HepG2 (cell line): ENCODE data around the gene SPATA25. TPM values are rescaled to one million over a fixed set of nuclear protein-coding genes. Genes with fewer than 3 reads are reported as not detected.
A peak's percentile ranks its signal among the peaks of the same experiment; 100 is the strongest.

Experiments
- AHR ChIP-seq: IDR thresholded peaks from 2 replicates; pipeline ENCODE4 v1.6.1; 2018; ENCODE audit warnings: missing genetic modification reagents, missing compliant biosample characterization
- AKAP8 ChIP-seq: sonication (generic); formaldehyde crosslinking; IDR thresholded peaks from 2 replicates; pipeline ENCODE4 v1.5.1; 2020; ENCODE audit warnings: mild to moderate bottlenecking, missing genetic modification reagents
- NR0B2 ChIP-seq: sonication (generic); formaldehyde crosslinking; IDR thresholded peaks from 2 replicates; pipeline ENCODE4 v1.4.0; 2020; ENCODE audit warnings: mild to moderate bottlenecking, missing genetic modification reagents
- RBM22 ChIP-seq: fragments of 200-400 bp; formaldehyde crosslinking; optimal IDR thresholded peaks from 2 replicates; pipeline ENCODE3; 2017; ENCODE audit warnings: mild to moderate bottlenecking, low read length, moderate library complexity
- SAP130 ChIP-seq: IDR thresholded peaks from 2 replicates; pipeline ENCODE4 v1.6.1; 2016; ENCODE audit warnings: low read depth
- SIN3B ChIP-seq: fragments of 150-350 bp; IDR thresholded peaks from 2 replicates; pipeline ENCODE4 v1.6.1; 2014; ENCODE audit warnings: low read length
- SRY ChIP-seq: sonication (generic); formaldehyde crosslinking; IDR thresholded peaks from 2 replicates; pipeline ENCODE4 v1.8.0; 2022; ENCODE audit warnings: mild to moderate bottlenecking, missing genetic modification reagents
- ZBTB20 ChIP-seq: sonication (generic); formaldehyde crosslinking; IDR thresholded peaks from 2 replicates; pipeline ENCODE4 v1.8.1; 2023; ENCODE audit warnings: missing genetic modification reagents, low read depth, mild to moderate bottlenecking, borderline replicate concordance
- ZBTB4 ChIP-seq: sonication (generic); formaldehyde crosslinking; IDR thresholded peaks from 2 replicates; pipeline ENCODE4 v1.4.0; 2020; ENCODE audit warnings: missing genetic modification reagents, mild to moderate bottlenecking, borderline replicate concordance
- ZNF3 ChIP-seq: IDR thresholded peaks from 2 replicates; pipeline ENCODE4 v1.7.0; 2017; ENCODE audit warnings: inconsistent platforms
- polyA plus RNA-seq, 8 experiments: library from polyadenylated mRNA; depleted of rRNA in 3 of 8; stranded (reverse) in 7 of 8; unstranded in 1 of 8; fragments of >200 nt; fragmentation: Illumina TruSeq in 4 of 8; extraction: Trizol in 4 of 8; gene quantifications; 2 replicates each; pipeline versions ENCODE4 v1.2.1 to v1.2.3, GENCODE V29; 2011 to 2016; ENCODE audit warnings: low read depth in 4 of 8, missing spikeins in 1 of 8, mixed read lengths in 1 of 8; ENCODE audit not compliant: insufficient read depth in 1 of 8
- total RNA-seq, 5 experiments: library from RNA; depleted of rRNA; stranded (reverse); fragments of >200 nt; fragmentation: Illumina TruSeq; extraction: Trizol; gene quantifications; 2 replicates each; pipeline ENCODE4 v1.2.3, GENCODE V29; 2016; ENCODE audit warnings: low read depth in 1 of 5
- TF ChIP-seq, protein P1 (sequence below): sonication (generic); formaldehyde crosslinking; IDR thresholded peaks from 2 replicates; pipeline ENCODE4 v1.5.0; 2020; ENCODE audit warnings: missing genetic modification reagents
- TF ChIP-seq, protein P2 (sequence below): sonication (generic); formaldehyde crosslinking; IDR thresholded peaks from 2 replicates; pipeline ENCODE4 v1.8.0; 2022; ENCODE audit warnings: mild to moderate bottlenecking, missing genetic modification reagents; ENCODE audit not compliant: insufficient replicate concordance
- TF ChIP-seq, protein P3 (sequence below): sonication (generic); formaldehyde crosslinking; IDR thresholded peaks from 2 replicates; pipeline ENCODE4 v1.4.0; 2020; ENCODE audit warnings: mild to moderate bottlenecking, missing genetic modification reagents, borderline replicate concordance
- TF ChIP-seq, protein P4 (sequence below): sonication (generic); formaldehyde crosslinking; IDR thresholded peaks from 2 replicates; pipeline ENCODE4 v1.4.0; 2020; ENCODE audit warnings: missing genetic modification reagents

SPATA25 gene
- total and polyA plus RNA-seq, 2 of the 13 experiments (the other 11 are each of a cell fraction or from before 2014, with no cell fraction given) = 4.8 to 7.6 TPM

DNA sequence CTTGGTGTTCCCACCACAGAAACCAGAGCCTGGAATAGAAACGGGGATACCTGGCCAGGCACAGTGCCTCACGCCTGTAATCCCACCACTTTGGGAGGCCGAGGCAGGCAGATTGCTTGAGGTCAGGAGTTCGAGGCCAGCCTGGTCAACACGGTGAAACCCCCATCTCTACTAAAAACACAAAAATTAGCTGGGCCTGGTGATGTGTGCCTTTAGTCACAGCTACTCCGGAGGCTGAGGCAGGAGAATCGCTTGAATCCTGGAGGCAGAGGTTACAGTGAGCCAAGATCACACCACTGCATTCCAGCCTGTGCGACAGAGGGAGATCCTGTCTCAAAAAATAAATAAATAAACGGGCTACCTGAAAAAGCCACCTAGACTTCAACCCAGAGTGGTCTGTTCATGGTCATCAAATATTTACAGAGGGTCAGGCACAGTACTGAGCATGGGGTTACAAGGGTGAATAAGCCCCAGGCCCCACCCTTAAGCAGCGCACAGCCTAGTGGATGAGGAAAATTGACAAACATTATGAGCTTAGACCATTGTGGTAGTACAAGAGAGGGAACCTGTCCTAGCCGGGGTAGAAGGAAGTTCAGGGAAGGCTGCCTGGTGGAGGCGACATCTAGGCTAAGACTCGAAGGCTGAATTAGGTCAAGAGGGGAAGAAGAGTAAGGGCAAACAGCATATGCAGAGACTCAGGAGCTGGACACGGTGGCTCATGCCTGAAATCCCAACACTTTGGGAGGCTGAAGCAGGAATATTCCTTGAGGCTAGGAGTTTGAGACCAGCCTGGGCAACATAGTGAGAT is 39.9 kb upstream of the SPATA25 start (continued):
- peak; percentile 97 for TF ChIP-seq ZNF3
- TF ChIP-seq SAP130 (CRISPR knock-in tag) = peak; percentile 94
- peak; percentile 18; the same call in 1 of the 2 replicates for TF ChIP-seq AHR (CRISPR knock-in tag)
- TF ChIP-seq ZBTB4 = peak; percentile 32; the same call in 1 of the 2 replicates
- TF ChIP-seq, protein P1, sequence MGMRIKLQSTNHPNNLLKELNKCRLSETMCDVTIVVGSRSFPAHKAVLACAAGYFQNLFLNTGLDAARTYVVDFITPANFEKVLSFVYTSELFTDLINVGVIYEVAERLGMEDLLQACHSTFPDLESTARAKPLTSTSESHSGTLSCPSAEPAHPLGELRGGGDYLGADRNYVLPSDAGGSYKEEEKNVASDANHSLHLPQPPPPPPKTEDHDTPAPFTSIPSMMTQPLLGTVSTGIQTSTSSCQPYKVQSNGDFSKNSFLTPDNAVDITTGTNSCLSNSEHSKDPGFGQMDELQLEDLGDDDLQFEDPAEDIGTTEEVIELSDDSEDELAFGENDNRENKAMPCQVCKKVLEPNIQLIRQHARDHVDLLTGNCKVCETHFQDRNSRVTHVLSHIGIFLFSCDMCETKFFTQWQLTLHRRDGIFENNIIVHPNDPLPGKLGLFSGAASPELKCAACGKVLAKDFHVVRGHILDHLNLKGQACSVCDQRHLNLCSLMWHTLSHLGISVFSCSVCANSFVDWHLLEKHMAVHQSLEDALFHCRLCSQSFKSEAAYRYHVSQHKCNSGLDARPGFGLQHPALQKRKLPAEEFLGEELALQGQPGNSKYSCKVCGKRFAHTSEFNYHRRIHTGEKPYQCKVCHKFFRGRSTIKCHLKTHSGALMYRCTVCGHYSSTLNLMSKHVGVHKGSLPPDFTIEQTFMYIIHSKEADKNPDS = peak; percentile 97; the same call in 1 of the 2 replicates
- TF ChIP-seq NR0B2 (CRISPR knock-in tag) = 0 out of 2 replicates have a peak, but pooled peaks have one; percentile 47
- TF ChIP-seq AKAP8 (CRISPR knock-in tag) = peak; percentile 93
- TF ChIP-seq RBM22 = peak; percentile 27
- no peak for TF ChIP-seq SIN3B
- TF ChIP-seq, protein P2, sequence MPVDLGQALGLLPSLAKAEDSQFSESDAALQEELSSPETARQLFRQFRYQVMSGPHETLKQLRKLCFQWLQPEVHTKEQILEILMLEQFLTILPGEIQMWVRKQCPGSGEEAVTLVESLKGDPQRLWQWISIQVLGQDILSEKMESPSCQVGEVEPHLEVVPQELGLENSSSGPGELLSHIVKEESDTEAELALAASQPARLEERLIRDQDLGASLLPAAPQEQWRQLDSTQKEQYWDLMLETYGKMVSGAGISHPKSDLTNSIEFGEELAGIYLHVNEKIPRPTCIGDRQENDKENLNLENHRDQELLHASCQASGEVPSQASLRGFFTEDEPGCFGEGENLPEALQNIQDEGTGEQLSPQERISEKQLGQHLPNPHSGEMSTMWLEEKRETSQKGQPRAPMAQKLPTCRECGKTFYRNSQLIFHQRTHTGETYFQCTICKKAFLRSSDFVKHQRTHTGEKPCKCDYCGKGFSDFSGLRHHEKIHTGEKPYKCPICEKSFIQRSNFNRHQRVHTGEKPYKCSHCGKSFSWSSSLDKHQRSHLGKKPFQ (CRISPR knock-in tag) = peak; percentile 99
- peak; percentile 75; the same call in 1 of the 2 replicates for TF ChIP-seq SRY (CRISPR knock-in tag)
- TF ChIP-seq, protein P3, sequence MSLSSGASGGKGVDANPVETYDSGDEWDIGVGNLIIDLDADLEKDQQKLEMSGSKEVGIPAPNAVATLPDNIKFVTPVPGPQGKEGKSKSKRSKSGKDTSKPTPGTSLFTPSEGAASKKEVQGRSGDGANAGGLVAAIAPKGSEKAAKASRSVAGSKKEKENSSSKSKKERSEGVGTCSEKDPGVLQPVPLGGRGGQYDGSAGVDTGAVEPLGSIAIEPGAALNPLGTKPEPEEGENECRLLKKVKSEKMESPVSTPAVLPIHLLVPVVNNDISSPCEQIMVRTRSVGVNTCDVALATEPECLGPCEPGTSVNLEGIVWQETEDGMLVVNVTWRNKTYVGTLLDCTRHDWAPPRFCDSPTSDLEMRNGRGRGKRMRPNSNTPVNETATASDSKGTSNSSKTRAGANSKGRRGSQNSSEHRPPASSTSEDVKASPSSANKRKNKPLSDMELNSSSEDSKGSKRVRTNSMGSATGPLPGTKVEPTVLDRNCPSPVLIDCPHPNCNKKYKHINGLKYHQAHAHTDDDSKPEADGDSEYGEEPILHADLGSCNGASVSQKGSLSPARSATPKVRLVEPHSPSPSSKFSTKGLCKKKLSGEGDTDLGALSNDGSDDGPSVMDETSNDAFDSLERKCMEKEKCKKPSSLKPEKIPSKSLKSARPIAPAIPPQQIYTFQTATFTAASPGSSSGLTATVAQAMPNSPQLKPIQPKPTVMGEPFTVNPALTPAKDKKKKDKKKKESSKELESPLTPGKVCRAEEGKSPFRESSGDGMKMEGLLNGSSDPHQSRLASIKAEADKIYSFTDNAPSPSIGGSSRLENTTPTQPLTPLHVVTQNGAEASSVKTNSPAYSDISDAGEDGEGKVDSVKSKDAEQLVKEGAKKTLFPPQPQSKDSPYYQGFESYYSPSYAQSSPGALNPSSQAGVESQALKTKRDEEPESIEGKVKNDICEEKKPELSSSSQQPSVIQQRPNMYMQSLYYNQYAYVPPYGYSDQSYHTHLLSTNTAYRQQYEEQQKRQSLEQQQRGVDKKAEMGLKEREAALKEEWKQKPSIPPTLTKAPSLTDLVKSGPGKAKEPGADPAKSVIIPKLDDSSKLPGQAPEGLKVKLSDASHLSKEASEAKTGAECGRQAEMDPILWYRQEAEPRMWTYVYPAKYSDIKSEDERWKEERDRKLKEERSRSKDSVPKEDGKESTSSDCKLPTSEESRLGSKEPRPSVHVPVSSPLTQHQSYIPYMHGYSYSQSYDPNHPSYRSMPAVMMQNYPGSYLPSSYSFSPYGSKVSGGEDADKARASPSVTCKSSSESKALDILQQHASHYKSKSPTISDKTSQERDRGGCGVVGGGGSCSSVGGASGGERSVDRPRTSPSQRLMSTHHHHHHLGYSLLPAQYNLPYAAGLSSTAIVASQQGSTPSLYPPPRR = peak; percentile 94
- TF ChIP-seq ZBTB20 (CRISPR knock-in tag) = peak; percentile 59
- TF ChIP-seq, protein P4, sequence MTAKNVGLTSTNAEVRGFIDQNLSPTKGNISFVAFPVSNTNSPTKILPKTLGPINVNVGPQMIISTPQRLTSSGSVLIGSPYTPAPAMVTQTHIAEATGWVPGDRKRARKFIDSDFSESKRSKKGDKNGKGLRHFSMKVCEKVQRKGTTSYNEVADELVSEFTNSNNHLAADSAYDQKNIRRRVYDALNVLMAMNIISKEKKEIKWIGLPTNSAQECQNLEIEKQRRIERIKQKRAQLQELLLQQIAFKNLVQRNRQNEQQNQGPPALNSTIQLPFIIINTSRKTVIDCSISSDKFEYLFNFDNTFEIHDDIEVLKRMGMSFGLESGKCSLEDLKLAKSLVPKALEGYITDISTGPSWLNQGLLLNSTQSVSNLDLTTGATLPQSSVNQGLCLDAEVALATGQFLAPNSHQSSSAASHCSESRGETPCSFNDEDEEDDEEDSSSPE = peak; percentile 76
